ENCODE measurements around the gene VDAC1. TPM values are rescaled to one million over a fixed set of nuclear protein-coding genes. Genes with fewer than 3 reads are reported as not detected.

Gene VDAC1
- total and polyA plus RNA-seq, 10 of the 15 experiments (the other 5 are each of a cell fraction or from before 2014, with no cell fraction given) = 245 to 488 (median 349) TPM

DNA sequence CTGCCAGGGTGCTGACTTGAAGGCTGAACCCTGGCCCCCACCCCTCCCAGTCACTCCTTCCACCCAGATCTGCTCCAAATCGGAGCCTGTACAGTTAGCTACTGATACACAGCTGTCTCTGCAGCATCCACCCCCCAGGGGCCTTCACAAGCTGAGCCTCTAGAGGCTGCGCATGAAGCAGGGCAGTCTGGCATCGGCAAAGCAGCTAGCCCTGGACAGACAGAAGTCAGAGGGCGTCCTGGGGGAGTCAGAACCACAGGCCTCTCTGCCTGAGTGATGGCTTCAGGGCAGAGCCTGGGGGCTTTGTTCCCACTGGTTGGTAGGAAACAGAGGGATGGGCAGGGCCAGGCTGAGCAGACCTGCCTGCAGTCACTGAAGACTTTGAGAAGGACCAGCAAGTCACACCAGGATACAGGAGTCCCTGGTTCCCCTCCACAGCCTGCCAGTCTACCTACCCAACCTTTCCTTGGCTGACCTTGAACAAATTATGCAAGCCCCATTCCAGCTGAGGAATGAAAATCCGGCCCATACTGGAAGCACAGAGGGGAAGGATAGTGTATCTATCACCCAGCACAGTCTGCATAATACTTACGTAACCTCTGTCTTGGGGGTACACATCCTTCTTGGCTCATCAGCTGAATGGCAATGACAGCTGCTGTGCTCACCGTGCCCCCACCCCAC lies 8.8 kb downstream of the VDAC1 start (continued):
- TF ChIP-seq, protein P1, sequence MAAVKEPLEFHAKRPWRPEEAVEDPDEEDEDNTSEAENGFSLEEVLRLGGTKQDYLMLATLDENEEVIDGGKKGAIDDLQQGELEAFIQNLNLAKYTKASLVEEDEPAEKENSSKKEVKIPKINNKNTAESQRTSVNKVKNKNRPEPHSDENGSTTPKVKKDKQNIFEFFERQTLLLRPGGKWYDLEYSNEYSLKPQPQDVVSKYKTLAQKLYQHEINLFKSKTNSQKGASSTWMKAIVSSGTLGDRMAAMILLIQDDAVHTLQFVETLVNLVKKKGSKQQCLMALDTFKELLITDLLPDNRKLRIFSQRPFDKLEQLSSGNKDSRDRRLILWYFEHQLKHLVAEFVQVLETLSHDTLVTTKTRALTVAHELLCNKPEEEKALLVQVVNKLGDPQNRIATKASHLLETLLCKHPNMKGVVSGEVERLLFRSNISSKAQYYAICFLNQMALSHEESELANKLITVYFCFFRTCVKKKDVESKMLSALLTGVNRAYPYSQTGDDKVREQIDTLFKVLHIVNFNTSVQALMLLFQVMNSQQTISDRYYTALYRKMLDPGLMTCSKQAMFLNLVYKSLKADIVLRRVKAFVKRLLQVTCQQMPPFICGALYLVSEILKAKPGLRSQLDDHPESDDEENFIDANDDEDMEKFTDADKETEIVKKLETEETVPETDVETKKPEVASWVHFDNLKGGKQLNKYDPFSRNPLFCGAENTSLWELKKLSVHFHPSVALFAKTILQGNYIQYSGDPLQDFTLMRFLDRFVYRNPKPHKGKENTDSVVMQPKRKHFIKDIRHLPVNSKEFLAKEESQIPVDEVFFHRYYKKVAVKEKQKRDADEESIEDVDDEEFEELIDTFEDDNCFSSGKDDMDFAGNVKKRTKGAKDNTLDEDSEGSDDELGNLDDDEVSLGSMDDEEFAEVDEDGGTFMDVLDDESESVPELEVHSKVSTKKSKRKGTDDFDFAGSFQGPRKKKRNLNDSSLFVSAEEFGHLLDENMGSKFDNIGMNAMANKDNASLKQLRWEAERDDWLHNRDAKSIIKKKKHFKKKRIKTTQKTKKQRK (IDR thresholded peaks at IDR 0.05; ENCODE audit: low read depth, low read length) = no peak
- no peak for TF ChIP-seq CHD1 (IDR thresholded peaks at IDR 0.05; ENCODE audit: low read depth, low read length)
- TF ChIP-seq NBN (IDR thresholded peaks at IDR 0.05) = no peak
- no peak for TF ChIP-seq CHD4 (IDR thresholded peaks at IDR 0.05)

DNA sequence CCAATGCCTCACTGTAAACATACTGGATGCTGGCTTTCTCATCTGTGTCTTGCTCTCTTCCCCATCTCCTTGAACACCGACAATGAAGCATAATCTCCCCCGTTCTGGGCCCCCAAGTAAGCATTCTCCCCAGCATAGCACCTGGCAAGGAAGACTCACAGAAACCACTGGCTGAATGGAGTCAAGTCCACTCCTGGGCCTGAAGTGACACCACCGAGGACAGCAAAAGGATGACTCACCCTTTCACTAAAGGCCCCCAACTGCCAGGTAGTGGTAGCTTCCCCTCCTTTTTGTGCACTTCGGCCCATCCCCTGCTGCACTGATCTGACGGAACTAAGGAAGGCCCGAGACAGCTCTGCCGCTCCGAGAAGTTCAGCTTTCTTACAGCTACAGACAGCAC lies 9.4 kb downstream of the VDAC1 start:
- no peak overlapping the region for H3K4me2 ChIP-seq (ENCODE audit: control insufficient read depth, insufficient read depth)
- intact Hi-C loops (cut with micrococcal nuclease; ENCODE audit: unreplicated experiment) = no loop called here
- TF ChIP-seq HDGF (IDR thresholded peaks at IDR 0.05) (no peak), KDM1A (IDR thresholded peaks at IDR 0.05; ENCODE audit: borderline replicate concordance) (no peak), GABPA (IDR thresholded peaks at IDR 0.05; ENCODE audit: low read depth) (no peak), RELA (IDR thresholded peaks at IDR 0.05; ENCODE audit: borderline replicate concordance, partially characterized antibody) (no peak), TAF1 (IDR thresholded peaks at IDR 0.05; ENCODE audit: borderline replicate concordance, low read depth, low read length) (no peak), MYC (IDR thresholded peaks at IDR 0.05; ENCODE audit: insufficient read depth, insufficient read length, insufficient replicate concordance, low read length, severe bottlenecking) (no peak), KAT2A (conservative IDR thresholded peaks at IDR 0.05; ENCODE audit: control insufficient read depth, low read depth, low read length) (no peak)
- TF ChIP-seq, protein P2, sequence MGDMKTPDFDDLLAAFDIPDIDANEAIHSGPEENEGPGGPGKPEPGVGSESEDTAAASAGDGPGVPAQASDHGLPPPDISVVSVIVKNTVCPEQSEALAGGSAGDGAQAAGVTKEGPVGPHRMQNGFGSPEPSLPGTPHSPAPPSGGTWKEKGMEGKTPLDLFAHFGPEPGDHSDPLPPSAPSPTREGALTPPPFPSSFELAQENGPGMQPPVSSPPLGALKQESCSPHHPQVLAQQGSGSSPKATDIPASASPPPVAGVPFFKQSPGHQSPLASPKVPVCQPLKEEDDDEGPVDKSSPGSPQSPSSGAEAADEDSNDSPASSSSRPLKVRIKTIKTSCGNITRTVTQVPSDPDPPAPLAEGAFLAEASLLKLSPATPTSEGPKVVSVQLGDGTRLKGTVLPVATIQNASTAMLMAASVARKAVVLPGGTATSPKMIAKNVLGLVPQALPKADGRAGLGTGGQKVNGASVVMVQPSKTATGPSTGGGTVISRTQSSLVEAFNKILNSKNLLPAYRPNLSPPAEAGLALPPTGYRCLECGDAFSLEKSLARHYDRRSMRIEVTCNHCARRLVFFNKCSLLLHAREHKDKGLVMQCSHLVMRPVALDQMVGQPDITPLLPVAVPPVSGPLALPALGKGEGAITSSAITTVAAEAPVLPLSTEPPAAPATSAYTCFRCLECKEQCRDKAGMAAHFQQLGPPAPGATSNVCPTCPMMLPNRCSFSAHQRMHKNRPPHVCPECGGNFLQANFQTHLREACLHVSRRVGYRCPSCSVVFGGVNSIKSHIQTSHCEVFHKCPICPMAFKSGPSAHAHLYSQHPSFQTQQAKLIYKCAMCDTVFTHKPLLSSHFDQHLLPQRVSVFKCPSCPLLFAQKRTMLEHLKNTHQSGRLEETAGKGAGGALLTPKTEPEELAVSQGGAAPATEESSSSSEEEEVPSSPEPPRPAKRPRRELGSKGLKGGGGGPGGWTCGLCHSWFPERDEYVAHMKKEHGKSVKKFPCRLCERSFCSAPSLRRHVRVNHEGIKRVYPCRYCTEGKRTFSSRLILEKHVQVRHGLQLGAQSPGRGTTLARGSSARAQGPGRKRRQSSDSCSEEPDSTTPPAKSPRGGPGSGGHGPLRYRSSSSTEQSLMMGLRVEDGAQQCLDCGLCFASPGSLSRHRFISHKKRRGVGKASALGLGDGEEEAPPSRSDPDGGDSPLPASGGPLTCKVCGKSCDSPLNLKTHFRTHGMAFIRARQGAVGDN (IDR thresholded peaks at IDR 0.05) = no peak
- TF ChIP-seq, protein P3, sequence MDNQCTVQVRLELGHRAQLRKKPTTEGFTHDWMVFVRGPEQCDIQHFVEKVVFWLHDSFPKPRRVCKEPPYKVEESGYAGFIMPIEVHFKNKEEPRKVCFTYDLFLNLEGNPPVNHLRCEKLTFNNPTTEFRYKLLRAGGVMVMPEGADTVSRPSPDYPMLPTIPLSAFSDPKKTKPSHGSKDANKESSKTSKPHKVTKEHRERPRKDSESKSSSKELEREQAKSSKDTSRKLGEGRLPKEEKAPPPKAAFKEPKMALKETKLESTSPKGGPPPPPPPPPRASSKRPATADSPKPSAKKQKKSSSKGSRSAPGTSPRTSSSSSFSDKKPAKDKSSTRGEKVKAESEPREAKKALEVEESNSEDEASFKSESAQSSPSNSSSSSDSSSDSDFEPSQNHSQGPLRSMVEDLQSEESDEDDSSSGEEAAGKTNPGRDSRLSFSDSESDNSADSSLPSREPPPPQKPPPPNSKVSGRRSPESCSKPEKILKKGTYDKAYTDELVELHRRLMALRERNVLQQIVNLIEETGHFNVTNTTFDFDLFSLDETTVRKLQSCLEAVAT (IDR thresholded peaks at IDR 0.05) = no peak
- H3K27me3 ChIP-seq (replicated peaks in 1 of 2; ENCODE audit: control insufficient read depth in 2 of 2, insufficient read depth in 2 of 2, low read length in 1 of 2) = no peaks in the 10 kb centered on the region
- no peak overlapping the region for H3K9ac ChIP-seq (ENCODE audit: control insufficient read depth, insufficient read depth, low read length)
- H3K27ac ChIP-seq (ENCODE audit: control insufficient read depth, insufficient read depth) = no peak overlapping the region
- peaks cover 41% of the 10 kb centered on the region for H4K20me1 ChIP-seq (ENCODE audit: control insufficient read depth, insufficient read depth)
- 63% methylated on average over 8 of the region's 8 CpGs for WGBS (ENCODE audit: insufficient coverage, insufficient replicate concordance, low lambda C conversion rate, missing lambda C conversion rate)
- ChIA-PET SMC1A (ENCODE audit: uncharacterized antibody, unreplicated experiment) (interaction anchor here (0.9 to 2.9 kb wide), 5 partner anchors 8 to 238 kb away, joined by 3 to 16 read pairs (median 5); no protein-coding TSS in a partner anchor), POLR2A (interaction anchor here (1.0 kb wide), 1 partner anchor 25 kb away, joined by 3 read pairs; no protein-coding TSS in a partner anchor), RAD21 (ENCODE audit: unreplicated experiment) (interaction anchor here (0.6 to 1.7 kb wide), 3 partner anchors 8 to 26 kb away, joined by 3 to 6 read pairs (median 4); no protein-coding TSS in a partner anchor), CTCF (interaction anchor here (1.1 to 9.8 kb wide), 9 partner anchors 9 to 143 kb away, joined by 3 to 179 read pairs (median 8); partner anchors contain the start of gene VDAC1)
- in situ Hi-C loops (cut with MboI) = no loop called here
- ATAC-seq (peak; percentile 43), FAIRE-seq (no peak), DNase-seq (ENCODE audit: low read depth, low spot score) (no peak)
- H3K4me1 ChIP-seq (ENCODE audit: control insufficient read depth, insufficient read depth, low read length) = peaks cover 22% of the 10 kb centered on the region
- no peak overlapping the region for H2AFZ ChIP-seq (ENCODE audit: control insufficient read depth, low read depth, low read length)
- no TSS peak for BruUV-seq (replicated peaks)
- H3K36me3 ChIP-seq (ENCODE audit: control insufficient read depth in 2 of 2, insufficient read depth in 2 of 2, low read length in 1 of 2) = peaks cover 13 to 14% of the 10 kb centered on the region in 2 experiments
- H3K9me3 ChIP-seq (replicated peaks; ENCODE audit: control insufficient read depth, insufficient read depth, low read length) = no peaks in the 10 kb centered on the region
- peaks cover 87% of the 10 kb centered on the region for H3K79me2 ChIP-seq (ENCODE audit: control insufficient read depth, insufficient read depth, low read length)
- no peak overlapping the region; the same call in 1 of the 2 replicates for H3K4me3 ChIP-seq
